CD4-positive, alpha-beta T cell treated with Interleukin-6 for 4 hours (primary cell): Measurements from ENCODE around the gene GSG1L.

Source experiments
- DNase-seq: peaks from one replicate; pipeline ENCODE4 v3.0.0-alpha.2; 2020; ENCODE audit warnings: mixed read lengths

The GSG1L gene

GRCh38 chr16:28090646-28091377 is 27.3 kb upstream of the GSG1L start:
- no peak for DNase-seq

DNA sequence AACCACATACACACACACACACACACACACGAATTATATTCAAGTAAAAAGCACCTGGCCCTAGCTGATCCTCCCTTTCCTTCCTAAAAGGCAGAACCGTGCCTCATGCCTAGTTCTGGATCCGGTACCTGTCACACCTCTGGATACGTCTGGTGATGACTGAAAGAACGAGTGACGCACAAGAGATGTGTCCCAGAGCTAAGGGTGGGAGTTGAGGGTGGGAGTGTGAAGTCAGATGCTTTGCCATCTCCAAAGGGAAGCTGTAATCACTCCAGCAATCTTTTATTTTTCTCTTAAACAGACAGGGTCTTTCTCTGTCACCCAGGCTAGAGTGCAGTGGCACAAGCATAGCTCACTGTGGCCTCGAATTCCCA is 26.5 kb upstream of the GSG1L start:
- no peak for DNase-seq

DNA sequence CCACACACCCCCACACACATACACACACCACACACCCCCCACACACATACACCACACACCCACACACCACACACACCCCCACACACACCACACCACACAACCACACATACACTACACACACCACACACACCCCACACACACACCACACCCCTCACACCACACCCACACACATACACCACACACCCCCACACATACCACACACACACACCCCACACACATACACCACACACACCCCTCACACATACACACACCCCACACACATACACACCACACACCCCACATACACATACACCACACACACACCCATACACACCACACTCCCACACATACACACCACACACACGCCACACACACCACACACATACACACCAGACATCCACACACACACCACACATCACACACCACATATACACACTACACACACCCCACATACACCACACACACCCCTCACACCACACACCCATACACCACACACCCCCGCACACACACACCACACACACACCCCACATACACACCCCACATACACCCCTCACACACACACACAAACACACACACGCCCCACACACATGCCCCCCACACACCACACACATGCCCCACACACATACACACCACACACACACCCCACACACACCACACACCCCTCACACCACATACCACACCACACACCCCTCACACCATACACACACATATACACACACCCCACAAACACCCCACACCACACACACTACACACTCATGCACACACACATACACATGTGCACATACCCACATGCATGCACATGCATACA is 25.9 kb upstream of the GSG1L start:
- no peak for DNase-seq

- no peak for DNase-seq
These were observed 24.3 kb upstream of the GSG1L start for GRCh38 chr16:28087675-28088300.

GRCh38 chr16:28087140-28087660 is 23.7 kb upstream of the GSG1L start:
- no peak for DNase-seq

GRCh38 chr16:28086186-28087139 is 22.9 kb upstream of the GSG1L start:
- DNase-seq, result no peak

GRCh38 chr16:28085389-28086171 is 22.1 kb upstream of the GSG1L start:
- DNase-seq, result no peak

GRCh38 chr16:28084209-28084608 is 20.7 kb upstream of the GSG1L start:
- no peak for DNase-seq

GRCh38 chr16:28082624-28083023 is 19.1 kb upstream of the GSG1L start:
- no peak for DNase-seq

GRCh38 chr16:28081391-28081968 is 18.0 kb upstream of the GSG1L start:
- DNase-seq, result no peak

DNA sequence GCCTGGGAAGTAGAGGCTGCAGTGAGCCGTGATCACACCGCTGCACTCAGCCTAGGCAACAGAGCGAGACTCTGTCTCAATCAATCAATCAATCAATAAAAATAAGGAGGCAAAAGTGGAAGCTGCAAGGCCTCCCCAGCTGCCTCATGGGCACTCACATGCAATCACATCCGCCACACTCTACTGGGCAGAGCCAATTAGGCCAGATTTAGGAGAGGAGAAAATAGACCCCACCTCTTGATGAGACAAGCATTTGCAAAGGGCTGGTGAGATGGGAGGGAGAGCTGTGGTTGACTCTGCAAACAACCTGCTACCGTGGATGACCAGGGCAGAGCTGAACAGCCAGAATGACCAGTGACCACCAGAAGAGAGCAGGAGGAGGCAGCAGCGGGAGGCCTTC is 14.7 kb upstream of the GSG1L start:
- no peak for DNase-seq

- DNase-seq, result no peak
These were observed 10.3 kb upstream of the GSG1L start for GRCh38 chr16:28073836-28074235.

GRCh38 chr16:28072087-28072486 is 8.6 kb upstream of the GSG1L start:
- DNase-seq, result no peak

GRCh38 chr16:28069971-28070794 is 6.7 kb upstream of the GSG1L start:
- DNase-seq, result no peak

GRCh38 chr16:28068976-28069375 is 5.5 kb upstream of the GSG1L start:
- DNase-seq, result no peak

DNA sequence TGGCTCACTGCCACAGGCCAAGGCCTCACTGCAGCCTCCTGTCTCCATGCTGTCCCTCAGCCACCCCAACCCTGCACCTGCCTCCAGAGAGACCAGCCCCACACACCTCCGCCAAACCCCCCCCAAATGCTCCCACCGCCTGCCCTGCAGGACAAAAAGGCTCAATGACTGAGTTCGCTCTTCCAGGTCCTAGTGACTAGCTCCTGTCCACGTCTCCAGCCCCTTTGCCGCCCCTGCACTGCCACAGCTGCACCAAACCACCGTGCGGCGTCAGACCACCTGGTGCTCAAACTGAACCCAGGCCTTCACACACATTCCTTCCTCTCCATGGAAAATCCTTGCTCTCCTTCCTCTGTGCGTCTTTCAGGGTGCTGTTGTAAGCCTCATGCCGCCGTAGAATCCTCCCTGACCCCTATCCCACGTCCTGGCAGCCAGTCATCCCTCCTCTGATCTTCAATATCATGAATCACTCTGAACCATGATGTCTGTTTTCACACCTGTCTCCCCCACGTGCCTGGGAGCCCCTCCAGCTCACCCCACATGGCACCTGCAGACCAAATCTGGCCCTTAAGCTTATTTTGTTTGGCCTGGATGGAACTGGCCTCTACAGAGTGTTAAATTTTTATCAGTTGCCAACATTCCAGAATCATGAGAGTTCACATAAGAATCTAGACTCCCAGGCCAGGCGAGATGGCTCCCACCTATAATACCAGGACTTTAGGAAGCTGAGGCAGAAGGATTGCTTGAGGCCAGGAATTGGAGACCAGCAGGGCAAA is 4.3 kb upstream of the GSG1L start:
- DNase-seq, result no peak

DNA sequence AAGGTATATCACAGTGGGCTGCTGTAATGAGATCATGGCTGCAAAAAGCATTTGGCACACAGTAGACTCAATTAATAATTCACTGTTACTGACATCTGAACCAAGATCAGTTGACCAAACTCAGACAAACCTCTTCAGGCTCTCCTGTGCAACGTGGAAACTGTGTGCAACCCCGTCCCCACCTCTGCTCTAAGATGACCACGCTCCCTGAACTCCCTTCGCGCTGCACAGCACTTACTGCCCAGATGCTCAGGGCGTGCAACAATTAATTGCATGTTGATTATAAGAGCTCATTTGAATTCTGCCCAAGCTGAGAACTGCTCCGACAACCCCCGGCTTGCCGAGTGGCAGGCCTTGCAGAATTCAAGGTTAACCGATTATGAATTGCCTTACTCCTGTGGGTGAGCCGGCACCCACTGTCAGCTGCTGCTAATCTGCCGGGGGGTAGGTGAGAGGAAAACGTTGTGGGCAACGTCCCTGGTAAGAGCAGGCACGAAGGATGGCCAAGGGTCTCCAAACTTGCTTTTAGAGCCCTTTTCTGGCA is 1.3 kb upstream of the GSG1L start:
- DNase-seq, result no peak

DNA sequence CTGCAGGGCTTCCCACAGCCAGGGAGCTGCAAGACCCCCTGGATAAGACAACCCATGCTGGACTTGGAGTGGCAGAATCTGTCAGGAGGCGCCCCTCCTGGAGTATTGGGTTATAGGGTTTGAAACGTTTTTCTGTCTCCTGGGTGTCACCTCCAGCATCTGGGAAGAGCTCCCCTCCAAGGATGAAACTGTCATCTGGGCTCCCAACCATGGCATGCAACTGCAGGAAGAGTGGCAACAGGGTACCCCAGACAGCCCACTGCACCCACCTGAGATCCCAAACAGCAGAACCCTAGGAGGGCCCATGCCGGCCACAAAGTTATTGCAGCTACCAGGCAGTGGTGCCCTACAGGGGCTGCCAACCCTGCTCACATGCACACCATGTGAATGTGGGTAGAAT is 636 bp upstream of the GSG1L start:
- no peak for DNase-seq

GRCh38 chr16:28062847-28063521 is 530 bp downstream of the GSG1L start:
- no peak for DNase-seq
